GM08714 (cell line): ENCODE data around the gene RND1.
"Not testable (repeated sequence)": the region's sequence is repeated elsewhere in the genome, so short reads cannot be mapped to it uniquely, and the experiment has no call there.

Experiments
- H3K4me3 ChIP-seq: fragments of 200-500 bp; sonication (Bioruptor generic); 2 replicates; pipeline ENCODE4 v1.5.1; 2014; ENCODE audit warnings: mild to moderate bottlenecking, low read length, inconsistent platforms
- ZNF274 ChIP-seq: IDR thresholded peaks from 2 replicates; pipeline ENCODE4 v1.6.1; 2012; ENCODE audit warnings: mild to moderate bottlenecking, low read depth, low read length

The RND1 gene

DNA sequence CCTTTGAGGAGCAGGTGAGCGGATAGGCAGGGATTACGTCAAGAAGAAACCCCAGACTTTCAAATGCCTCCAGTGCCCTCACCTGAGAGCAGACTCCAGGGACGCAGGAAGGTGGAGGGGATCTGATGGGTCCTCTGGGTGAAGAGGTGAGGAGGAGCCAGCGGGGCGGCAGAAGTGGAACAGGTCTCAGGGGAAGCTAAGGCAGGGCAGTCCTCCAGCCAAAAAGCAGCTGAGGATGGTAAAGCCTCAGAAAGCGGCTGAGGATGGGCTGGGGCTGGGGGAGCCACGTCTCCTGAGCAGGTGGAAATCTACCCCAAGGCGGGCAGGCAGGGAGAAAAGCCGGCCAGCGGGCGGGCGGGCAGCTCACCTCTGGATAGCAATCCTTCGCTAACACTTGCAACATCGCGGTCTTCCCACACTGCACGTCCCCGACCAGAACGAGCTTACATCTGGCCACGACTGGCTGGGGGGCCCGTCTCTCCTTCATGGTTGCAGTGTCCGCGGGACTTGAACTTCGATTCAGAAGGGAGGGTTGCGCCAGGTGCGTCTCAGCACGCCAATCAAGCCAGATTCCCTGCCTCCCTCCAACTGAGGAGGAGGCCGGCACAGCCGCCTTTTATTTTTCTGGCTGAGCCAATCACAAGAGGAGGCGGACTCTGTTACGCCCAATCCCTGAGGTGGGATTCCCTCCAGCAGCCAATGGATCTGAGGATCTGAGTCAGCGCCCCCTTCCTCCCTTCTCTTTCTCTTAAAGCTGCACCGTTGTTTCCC, at the start of gene RND1:
TSS of gene RND1 (minus strand) at position 590 of the 771 bp plus-strand sequence. CDS start at position 487, 103 bp downstream.
- H3K4me3 ChIP-seq = peak within 1 kb of the TSS; percentile 66
- TF ChIP-seq ZNF274 = no peak

- TF ChIP-seq ZNF274 = no peak
- H3K4me3 ChIP-seq = no peak overlapping the region
Observed at GRCh38 chr12:48910196-48910595, 44.5 kb upstream of the RND1 start.

- H3K4me3 ChIP-seq = not testable (repeated sequence)
Observed at GRCh38 chr12:48909698-48910097, 44.0 kb upstream of the RND1 start.

DNA sequence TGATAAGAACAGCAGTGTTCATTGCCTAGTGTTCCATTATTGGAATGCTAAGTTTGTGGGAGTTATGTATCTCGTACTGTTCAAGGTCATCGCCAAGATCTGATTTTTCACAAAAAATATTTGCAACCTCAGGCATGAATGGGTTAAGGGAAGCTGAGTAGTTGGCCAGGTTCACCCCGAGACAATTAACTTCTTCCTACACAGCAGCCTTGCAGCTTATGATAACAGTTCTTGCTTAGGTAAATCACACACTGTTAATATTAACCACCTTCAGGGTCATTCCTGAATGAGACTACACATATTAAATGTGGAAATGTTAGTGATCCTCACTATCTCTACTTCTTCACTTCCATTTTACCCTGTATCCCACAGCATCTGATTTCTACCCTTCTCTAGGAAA, 41.6 kb upstream of the RND1 start:
- H3K4me3 ChIP-seq = no peak overlapping the region
- no peak for TF ChIP-seq ZNF274

DNA sequence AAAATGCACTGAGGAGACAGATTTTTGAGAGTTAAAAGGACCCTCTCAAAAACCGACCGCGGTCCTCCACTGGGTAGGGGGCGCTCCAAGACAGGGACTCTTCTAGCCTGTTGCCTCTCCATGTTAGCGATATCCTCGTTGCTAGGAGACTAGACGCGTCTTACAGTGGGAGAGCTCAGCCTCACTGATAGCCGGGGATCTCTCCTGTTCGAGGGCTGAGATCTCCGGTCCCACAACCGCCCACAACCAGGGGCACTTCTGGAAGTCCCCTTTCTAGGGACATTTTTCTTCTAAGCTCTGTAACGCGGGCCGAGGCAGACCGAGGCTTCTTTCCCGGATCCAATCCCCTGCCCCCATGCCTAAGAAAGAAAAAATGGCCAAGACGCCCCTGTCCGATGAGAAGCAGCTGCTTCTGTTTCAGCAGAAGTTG, 38.3 kb upstream of the RND1 start:
- H3K4me3 ChIP-seq = peak overlapping the region; percentile 3; the same call in 1 of the 2 replicates
- no peak for TF ChIP-seq ZNF274

- peak overlapping the region; percentile 29; the same call in 1 of the 2 replicates for H3K4me3 ChIP-seq
Observed at GRCh38 chr12:48903363-48903981, 37.8 kb upstream of the RND1 start.

DNA sequence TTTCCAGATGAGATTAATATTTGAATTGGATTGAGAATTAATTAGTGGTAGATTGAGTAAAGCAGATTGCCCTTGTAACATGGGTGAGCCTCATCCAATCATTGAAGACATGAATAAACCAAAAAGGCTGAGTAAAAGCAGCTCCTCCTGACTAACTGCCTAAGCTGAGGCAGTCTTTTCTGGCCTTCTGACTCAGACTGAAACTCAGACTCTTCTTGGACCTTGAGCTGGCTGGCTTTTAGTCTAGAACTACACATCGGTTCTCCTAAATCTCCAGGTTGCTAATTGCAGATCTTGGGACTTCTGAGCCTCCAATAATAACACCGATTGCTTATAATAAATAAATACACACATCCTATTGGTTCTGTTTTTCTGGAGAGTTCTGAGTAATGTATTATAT, 35.6 kb upstream of the RND1 start:
- H3K4me3 ChIP-seq = no peak overlapping the region
- TF ChIP-seq ZNF274 = no peak

More at GRCh38 chr12:48903363-48903981, 37.8 kb upstream of the RND1 start:
- TF ChIP-seq ZNF274 = no peak

DNA sequence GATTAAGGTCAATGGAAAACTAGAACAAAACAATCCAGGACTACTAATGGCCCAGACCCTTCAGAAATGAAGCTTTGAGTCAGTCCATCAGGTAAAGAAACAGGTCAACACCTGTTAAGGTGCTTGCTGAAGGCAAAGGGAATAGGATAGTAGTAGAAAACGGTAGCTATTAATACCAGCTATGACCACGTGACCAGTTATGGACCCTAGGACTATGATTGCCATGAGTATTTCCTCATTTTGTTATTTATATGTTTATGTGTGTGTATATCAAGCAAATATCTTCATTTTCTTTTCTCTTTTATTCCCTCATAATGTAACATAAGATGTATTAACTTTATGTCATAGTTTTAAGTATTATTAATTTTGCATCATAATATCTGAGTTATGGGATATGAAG, 34.0 kb upstream of the RND1 start:
- no peak overlapping the region for H3K4me3 ChIP-seq
- TF ChIP-seq ZNF274 = no peak

DNA sequence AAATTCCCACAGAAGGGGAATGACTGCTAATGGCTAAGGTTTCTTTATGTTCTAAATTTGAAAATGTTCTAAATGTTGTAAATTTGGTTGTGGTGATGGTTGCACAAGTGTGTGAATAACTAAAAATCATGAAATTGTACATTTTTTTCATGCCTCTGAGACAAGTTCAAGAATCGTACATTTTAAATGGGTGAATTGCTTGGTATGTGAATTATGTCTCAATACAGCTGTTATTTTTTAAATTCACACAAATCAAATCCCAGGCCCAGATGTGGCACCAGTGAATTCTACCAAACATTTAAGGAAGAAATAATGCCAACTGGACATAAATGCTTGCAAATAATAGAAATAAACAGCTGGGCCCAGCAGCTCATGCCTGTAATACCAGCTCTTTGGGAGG, 28.6 kb upstream of the RND1 start:
- no peak overlapping the region for H3K4me3 ChIP-seq
- TF ChIP-seq ZNF274 = no peak

GRCh38 chr12:48890657-48891418, 25.2 kb upstream of the RND1 start:
- H3K4me3 ChIP-seq = no peak overlapping the region
- TF ChIP-seq ZNF274 = no peak

DNA sequence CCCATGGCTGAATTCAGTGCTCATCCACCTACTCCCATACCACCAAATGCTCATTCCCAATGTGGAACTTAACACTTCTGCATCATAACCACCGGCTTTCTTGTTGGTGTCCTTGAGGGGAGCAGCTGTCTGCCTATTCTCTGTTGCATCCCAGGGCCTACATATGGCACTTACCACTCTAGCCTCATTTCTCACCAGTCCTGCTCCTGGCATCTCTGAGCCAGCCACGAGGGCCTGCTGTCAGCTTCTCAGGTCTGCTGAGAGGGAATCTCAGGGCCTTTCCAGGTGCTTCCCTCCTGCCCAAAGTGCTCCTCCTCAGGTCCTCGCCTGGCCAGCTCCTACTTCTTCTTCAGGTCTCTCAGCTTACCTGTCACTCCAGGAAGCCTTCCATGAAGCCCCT, 24.0 kb upstream of the RND1 start:
- H3K4me3 ChIP-seq = no peak overlapping the region
- no peak for TF ChIP-seq ZNF274

DNA sequence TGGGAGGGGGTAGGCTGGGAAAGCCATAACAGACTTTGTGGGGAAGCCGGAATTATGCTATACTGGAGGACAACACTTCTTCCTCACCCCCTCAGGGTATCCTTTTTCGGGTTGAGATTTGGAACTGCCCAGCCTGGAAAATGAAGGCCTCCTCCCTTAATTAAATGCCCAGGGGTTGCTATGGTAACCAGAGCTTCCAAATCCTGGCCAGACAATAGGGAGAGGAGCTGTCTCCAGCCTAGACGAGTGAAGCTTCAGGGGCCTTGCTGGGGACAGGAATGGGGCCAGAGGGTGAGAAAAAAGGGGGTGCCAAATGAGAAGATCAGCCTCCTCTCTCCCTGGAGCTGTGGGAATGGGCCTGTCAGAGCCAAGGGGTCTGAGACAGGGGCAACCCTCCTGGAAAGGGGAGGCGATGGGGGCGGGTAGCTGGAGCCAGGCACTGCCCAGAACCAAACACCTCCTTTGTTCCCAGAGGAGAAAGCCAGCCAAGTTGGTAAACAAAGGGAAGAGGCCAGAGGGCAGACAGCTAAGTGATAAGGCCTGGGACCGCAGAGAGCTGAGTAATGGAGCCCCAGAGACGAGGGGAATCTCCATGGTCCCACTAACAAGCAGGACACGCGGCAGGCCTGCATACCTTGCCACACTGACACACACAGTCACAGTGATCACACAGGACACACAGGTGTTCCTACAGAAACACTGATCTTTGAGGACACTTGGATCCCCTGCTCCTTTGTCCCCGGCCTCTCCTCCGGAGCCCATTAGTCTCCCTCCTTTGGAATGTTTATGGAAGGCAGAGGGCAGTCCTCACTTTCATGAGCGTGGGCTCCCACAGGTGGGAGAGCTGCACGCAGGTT, 17.9 kb upstream of the RND1 start:
- no peak for TF ChIP-seq ZNF274
- no peak overlapping the region for H3K4me3 ChIP-seq

- TF ChIP-seq ZNF274 = no peak
- H3K4me3 ChIP-seq = no peak overlapping the region
Observed at GRCh38 chr12:48882972-48883304, 17.3 kb upstream of the RND1 start.

- no peak for TF ChIP-seq ZNF274
- no peak overlapping the region for H3K4me3 ChIP-seq
Observed at GRCh38 chr12:48882315-48882687, 16.6 kb upstream of the RND1 start.
